Suprapubic skin (tissue), 4 donors: ENCODE data around the gene EDDM3A. TPM values are rescaled to one million over a fixed set of nuclear protein-coding genes. Genes with fewer than 3 reads are reported as not detected.

ENCODE experiments used
- DNase-seq, 2 donors: peaks; one replicate each; pipeline ENCODE4 v3.0.0-alpha.2; 2019; ENCODE audit warnings: low spot score in 2 of 2
- H3K27ac ChIP-seq: fragments of 200-600 bp; sonication (generic); one replicate; pipeline ENCODE4 v1.5.1; 2019
- H3K27me3 ChIP-seq: fragments of 200-600 bp; sonication (generic); one replicate; pipeline ENCODE4 v1.5.1; 2019
- H3K36me3 ChIP-seq: fragments of 200-600 bp; sonication (generic); one replicate; pipeline ENCODE4 v1.5.1; 2019
- H3K4me1 ChIP-seq: fragments of 200-600 bp; sonication (generic); one replicate; pipeline ENCODE4 v1.5.1; 2019
- H3K4me3 ChIP-seq: fragments of 200-600 bp; sonication (generic); one replicate; pipeline ENCODE4 v1.5.1; 2019; ENCODE audit warnings: mild to moderate bottlenecking
- H3K9me3 ChIP-seq: fragments of 200-600 bp; sonication (generic); one replicate; pipeline ENCODE4 v1.5.1; 2019
- EP300 ChIP-seq: sonication (generic); formaldehyde crosslinking; IDR thresholded peaks from one replicate; pipeline ENCODE4 v1.6.1; 2017; ENCODE audit warnings: antibody characterized with exemption
- POLR2A ChIP-seq, 2 donors: fragments of 450-650 bp; IDR thresholded peaks; one replicate each; pipeline ENCODE4 v1.6.1; 2017; ENCODE audit warnings: antibody characterized with exemption in 2 of 2, mild to moderate bottlenecking in 2 of 2, moderate library complexity in 2 of 2
- POLR2AphosphoS5 ChIP-seq, 3 donors: sonication (generic); formaldehyde crosslinking; IDR thresholded peaks; one replicate each; pipeline ENCODE4 v1.6.1; 2017; ENCODE audit warnings: antibody characterized with exemption in 3 of 3
- WGBS: methylation state at CpG from one replicate; pipeline ENCODE4 v1.1.5; 2018; 5-methylcytosine and 5-hydroxymethylcytosine counted together
- total RNA-seq, 4 donors: library from RNA; depleted of rRNA; stranded (reverse); fragments of >200 nt; gene quantifications; one replicate each; pipeline ENCODE4 v1.1.0, GENCODE V29; 2016
- TF ChIP-seq, protein P1 (sequence below), 2 donors: fragments of 200-600 bp in 1 of 2; fragments of 450-650 bp in 1 of 2; sonication (generic) in 1 of 2; IDR thresholded peaks; one replicate each; pipeline ENCODE4 v1.5.1; 2016 to 2019; ENCODE audit warnings: antibody characterized with exemption in 2 of 2, mild to moderate bottlenecking in 1 of 2, moderate library complexity in 1 of 2

EDDM3A gene
- total RNA-seq, 4 donors from 2014 or later: not detected

DNA sequence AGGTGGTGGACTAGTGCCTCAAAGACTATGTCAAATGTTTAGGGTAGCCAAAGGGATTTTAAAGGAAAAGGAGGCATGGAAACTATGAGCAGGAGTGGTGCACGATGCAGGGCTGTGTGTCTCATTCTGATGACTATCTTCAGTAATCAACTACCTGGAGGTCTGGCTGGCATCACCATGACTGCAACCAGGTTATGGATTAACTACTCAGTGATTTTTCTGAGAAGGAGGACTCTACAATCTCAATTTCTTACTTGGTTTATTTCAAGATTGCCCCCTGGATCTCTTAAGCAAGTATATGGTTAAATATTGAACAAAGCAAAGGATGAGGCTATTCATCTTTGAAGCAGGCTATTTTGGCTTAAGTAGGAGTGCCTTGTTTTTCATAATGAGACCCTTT, 19.2 kb upstream of the EDDM3A start:
- 68% methylated on average over 1 of the region's 1 CpG for WGBS
- H3K4me1 ChIP-seq: no peaks in the 10 kb centered on the region
- peaks cover 10% of the 10 kb centered on the region for H3K27me3 ChIP-seq
- no peaks in the 10 kb centered on the region for H3K36me3 ChIP-seq
- H3K4me3 ChIP-seq: no peak overlapping the region
- TF ChIP-seq POLR2AphosphoS5 (IDR thresholded peaks at IDR 0.05) (no peak), POLR2A (IDR thresholded peaks at IDR 0.05) (no peak), EP300 (no peak)
- TF ChIP-seq, protein P1, sequence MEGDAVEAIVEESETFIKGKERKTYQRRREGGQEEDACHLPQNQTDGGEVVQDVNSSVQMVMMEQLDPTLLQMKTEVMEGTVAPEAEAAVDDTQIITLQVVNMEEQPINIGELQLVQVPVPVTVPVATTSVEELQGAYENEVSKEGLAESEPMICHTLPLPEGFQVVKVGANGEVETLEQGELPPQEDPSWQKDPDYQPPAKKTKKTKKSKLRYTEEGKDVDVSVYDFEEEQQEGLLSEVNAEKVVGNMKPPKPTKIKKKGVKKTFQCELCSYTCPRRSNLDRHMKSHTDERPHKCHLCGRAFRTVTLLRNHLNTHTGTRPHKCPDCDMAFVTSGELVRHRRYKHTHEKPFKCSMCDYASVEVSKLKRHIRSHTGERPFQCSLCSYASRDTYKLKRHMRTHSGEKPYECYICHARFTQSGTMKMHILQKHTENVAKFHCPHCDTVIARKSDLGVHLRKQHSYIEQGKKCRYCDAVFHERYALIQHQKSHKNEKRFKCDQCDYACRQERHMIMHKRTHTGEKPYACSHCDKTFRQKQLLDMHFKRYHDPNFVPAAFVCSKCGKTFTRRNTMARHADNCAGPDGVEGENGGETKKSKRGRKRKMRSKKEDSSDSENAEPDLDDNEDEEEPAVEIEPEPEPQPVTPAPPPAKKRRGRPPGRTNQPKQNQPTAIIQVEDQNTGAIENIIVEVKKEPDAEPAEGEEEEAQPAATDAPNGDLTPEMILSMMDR (IDR thresholded peaks at IDR 0.05): no peak
- no peaks in the 10 kb centered on the region for H3K9me3 ChIP-seq
- DNase-seq: no peak
- H3K27ac ChIP-seq: peak overlapping the region; percentile 16

GRCh38 chr14:20730891-20731290, 14.8 kb upstream of the EDDM3A start:
- H3K9me3 ChIP-seq: no peaks in the 10 kb centered on the region
- no peaks in the 10 kb centered on the region for H3K27me3 ChIP-seq
- H3K4me3 ChIP-seq: no peak overlapping the region
- no peaks in the 10 kb centered on the region for H3K4me1 ChIP-seq
- H3K27ac ChIP-seq: no peak overlapping the region
- 76% methylated on average over 6 of the region's 6 CpGs for WGBS
- H3K36me3 ChIP-seq: no peaks in the 10 kb centered on the region
- TF ChIP-seq POLR2A (IDR thresholded peaks at IDR 0.05) (no peak), POLR2AphosphoS5 (IDR thresholded peaks at IDR 0.05) (no peak), EP300 (no peak)
- TF ChIP-seq, protein P1 (IDR thresholded peaks at IDR 0.05): no peak
- no peak for DNase-seq

DNA sequence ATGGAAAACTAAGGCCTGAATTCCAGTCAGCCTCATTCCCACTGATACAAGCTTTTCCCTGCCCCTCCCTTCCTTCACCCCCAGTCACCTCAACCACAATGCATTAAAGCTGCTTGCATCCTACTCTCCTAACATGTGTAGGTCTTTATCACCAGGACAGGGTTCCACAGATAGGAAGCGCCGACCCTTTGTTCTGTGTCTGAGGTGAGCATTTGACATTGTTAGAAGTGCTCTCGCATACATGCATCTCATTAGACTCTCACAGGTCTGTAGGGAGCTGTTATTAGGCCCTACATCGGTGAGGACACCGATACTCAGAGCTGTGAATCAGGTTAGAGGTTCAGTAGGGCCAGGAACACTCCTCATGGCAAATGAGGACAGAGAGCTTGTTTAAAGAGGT, 13.2 kb upstream of the EDDM3A start:
- Histone ChIP-seq H3K36me3 (no peaks in the 10 kb centered on the region), H3K27me3 (no peaks in the 10 kb centered on the region), H3K4me1 (no peaks in the 10 kb centered on the region), H3K27ac (no peak overlapping the region), H3K4me3 (no peak overlapping the region), H3K9me3 (no peaks in the 10 kb centered on the region)
- DNase-seq: no peak
- TF ChIP-seq POLR2AphosphoS5 (IDR thresholded peaks at IDR 0.05): no peak
- TF ChIP-seq, protein P1 (IDR thresholded peaks at IDR 0.05): no peak
- WGBS: 86% methylated on average over 5 of the region's 5 CpGs

DNA sequence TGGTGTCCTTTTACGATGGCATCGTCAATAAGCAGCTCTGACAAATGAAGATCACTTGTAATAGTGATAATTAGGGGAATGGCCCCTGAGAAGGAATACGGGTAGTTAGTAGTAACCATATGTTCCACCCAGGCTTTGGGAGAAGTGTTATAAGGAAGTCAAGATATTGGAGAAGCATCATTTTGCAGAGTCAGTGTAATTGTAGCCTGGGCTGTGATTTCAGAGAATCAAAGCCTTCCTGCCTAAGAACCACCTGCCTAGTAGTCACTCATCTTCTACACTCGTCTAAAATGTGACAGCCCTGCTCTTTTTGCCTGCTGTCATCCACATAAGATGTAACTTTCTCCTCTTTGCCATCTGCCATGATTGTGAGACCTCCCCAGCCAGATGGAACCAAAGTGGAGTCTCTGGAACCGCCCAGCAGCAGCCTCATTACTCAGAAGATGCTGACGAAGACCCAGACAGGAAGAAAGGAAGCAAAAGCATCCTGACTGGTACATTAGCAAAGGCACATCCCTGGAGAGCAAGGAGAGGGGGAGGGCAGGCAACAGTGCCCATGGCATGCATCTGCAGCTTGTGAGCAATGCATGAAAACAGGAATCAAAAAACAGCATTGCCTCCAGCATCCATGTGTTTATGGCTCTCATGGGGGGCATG, 12.6 kb upstream of the EDDM3A start:
- no peak for TF ChIP-seq EP300
- TF ChIP-seq, protein P1 (IDR thresholded peaks at IDR 0.05): no peak
- TF ChIP-seq POLR2AphosphoS5 (IDR thresholded peaks at IDR 0.05): no peak
- TF ChIP-seq POLR2A (IDR thresholded peaks at IDR 0.05): no peak
- WGBS: 67% methylated on average over 6 of the region's 6 CpGs
- no peaks in the 10 kb centered on the region for H3K4me1 ChIP-seq
- no peak for DNase-seq
- H3K36me3 ChIP-seq: no peaks in the 10 kb centered on the region
- no peak overlapping the region for H3K4me3 ChIP-seq
- no peaks in the 10 kb centered on the region for H3K27me3 ChIP-seq
- H3K9me3 ChIP-seq: no peaks in the 10 kb centered on the region
- H3K27ac ChIP-seq: no peak overlapping the region

GRCh38 chr14:20733684-20734429, 11.8 kb upstream of the EDDM3A start:
- TF ChIP-seq POLR2A (IDR thresholded peaks at IDR 0.05) (no peak), EP300 (no peak), POLR2AphosphoS5 (IDR thresholded peaks at IDR 0.05) (no peak)
- TF ChIP-seq, protein P1 (IDR thresholded peaks at IDR 0.05): no peak
- no peaks in the 10 kb centered on the region for H3K4me1 ChIP-seq
- H3K27ac ChIP-seq: no peak overlapping the region
- no peaks in the 10 kb centered on the region for H3K9me3 ChIP-seq
- no peaks in the 10 kb centered on the region for H3K36me3 ChIP-seq
- DNase-seq: no peak
- no peaks in the 10 kb centered on the region for H3K27me3 ChIP-seq
- WGBS: 60% methylated on average over 6 of the region's 6 CpGs
- no peak overlapping the region for H3K4me3 ChIP-seq
